Ammon's horn (tissue), 1 donor: Measurements from ENCODE around the gene KIRREL3.

ENCODE experiments used
- DNase-seq: peaks from one replicate; pipeline ENCODE4 v3.0.0-alpha.2; 2016; ENCODE audit warnings: low spot score

The KIRREL3 gene

DNA sequence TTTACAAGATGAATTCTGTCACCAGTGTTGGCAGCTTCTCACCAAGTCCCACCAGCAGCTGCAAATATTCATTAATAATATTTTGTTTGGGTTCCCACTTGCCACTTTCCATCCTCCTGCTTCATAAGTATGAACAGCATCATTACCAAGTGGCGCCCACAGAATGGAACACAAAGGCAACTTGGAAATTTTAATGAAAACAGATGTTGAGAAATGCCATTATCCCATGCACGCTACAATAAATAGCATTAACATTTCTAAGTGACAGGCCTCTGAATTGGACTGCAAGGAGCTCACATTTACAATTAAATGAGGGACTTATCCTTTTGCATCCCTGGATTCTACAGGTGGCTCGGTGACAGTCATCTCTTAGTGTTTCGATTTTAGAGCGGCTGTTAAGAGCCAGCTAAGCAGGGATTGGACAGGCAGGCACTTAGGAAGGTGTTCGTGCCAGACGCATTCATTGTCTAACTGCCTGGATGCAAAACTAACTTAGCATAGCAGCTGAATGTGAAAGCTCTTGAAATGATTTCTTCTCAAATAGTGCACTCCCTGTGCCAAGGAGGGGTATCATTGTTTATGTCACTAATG, 170.3 kb downstream of the KIRREL3 start:
- DNase-seq: no peak

DNA sequence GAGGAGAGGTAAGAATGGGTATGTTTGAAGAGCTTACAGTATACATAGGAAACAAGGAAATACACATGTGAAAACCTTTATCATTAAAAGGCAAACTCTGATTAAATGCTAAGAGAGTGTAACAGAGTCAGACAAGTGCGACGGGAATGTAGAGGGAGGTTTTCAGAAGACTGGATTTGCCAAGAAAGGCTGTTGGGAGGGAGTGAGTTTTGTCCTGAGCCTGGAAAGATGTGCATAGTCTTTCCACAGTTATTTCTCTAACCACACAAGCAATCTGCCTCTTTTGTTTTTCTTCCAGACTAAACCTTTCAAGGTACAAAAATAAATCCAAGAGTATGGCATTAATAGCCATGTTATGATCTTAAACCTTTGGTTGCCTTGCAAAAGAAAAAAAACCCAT, 170.9 kb downstream of the KIRREL3 start:
- DNase-seq: no peak

DNA sequence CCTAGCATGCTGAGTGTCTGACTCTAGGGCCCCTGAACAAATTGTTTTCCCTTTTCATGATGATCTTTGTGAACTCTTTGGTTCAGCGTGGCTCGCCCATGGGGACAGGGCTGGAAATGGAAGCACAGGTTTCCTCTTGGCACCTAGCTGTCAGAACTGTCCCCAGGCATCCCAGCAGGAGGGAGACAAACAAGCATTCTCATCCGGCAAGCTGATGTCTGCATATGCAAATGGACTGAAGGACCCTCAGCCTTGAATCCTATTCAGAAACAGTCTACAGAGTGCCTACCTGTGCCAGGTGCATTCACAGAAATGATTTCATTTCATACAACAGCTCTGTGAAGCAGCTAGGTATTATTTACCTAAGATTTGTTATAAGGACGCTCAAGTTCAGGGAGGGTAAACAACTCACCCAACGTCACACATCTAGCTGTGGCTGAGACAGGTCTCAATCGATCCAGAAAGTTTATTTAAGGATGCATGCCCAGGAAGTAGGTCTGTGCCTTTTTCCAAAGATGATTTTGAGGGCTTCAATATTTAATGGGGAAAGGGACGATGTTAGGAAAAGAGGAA, 176.4 kb downstream of the KIRREL3 start:
- DNase-seq: no peak

DNA sequence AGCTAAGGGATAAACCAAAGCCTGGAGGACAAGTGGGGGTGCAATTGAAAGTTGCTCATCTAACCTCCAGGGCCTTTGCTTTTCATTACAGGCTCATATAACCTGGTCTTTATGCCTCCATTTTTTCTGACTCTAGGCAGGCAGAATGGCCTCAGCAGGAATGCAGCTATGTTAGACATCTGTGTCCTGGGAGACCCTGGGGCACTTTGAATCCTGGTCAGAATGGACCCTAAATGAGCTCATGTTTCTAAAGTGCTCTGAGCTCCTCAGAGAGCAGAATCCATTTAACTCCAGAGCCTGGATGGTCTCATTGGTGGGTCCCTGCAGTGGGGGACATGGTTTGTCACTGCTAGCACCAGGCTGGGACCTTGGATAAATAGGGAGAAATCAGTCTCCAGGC, 177.3 kb downstream of the KIRREL3 start:
- no peak for DNase-seq

DNA sequence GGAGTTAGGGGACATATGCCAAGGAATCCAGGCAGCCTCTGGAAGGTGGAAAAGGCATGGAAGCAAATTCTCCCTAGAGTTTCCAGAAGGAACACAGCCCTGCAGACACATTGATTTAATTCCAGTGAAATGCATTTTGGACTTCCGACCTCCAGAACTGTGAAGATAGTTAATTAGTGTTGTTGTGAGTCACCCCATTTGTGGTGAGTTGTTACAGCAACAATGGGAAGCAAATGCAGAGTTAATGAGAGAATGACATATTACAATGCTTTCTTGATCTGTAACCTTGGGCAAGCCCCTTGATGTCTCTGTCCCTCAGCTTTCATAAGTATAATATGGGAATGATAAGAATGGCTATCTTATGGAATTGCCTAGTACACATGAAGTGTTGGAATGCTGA, 178.7 kb downstream of the KIRREL3 start:
- DNase-seq: no peak

DNA sequence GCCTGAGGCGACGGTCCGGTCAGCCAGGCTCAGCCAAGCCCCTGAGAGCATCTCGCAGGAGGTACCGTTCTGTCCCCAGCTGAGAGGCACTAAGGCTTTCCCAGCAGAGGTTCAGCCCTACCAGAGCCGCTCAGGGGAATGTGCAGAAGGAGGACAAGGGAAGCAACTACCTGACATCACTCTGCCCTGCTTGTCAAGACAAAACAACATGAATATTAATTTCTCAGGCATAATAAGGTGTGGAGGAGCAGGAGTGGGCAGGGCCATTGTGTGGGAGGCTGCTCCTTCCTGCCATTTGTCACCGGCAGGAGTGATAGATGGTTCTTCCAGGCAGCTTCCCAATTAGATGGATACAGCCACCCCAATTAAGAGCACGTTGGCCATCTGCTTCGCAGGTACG, 181.4 kb downstream of the KIRREL3 start:
- DNase-seq: no peak

DNA sequence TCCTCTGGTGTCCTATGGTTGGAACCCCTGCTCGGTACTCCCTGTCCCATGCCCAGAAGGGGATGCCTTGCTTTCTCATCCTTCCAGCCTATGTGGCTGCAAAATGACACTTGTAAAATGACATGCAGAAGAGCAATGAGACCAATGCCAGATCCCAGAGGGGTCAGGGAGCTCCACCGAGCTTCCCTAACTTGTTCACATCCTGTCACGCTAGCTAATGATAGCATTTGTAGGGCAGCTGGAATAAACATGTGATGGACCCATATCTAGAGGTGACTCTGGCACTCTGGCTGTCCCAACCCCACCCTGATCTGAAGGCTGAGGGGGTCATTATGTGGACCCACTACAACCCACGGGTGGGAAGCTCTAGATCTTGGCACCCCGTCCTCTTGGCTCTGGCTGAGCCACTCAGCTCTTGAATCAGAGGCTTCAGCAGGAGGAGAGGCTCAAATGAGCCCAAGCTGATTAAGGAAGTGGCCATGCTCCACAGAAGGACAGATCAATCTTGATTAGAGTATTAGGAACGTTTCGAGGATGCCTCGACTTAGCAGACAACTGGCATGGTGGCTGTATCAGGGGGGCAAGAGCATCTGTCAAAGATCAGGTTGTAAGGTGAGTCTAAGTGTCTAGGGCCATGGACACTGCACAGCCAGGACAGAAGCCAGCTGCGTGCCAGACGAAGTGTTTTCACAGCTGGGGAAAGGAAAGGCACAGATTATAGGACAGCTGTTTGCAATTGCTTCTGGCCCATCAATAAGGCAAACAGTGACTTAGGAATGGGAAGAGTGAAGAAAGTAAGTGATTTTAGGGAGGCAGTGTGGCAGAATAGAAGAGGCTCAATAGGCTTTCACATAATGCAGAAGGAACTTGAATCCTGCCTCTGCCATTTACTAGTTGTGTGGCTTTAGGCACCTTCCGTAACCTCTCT, 182.8 kb downstream of the KIRREL3 start:
- DNase-seq: no peak

DNA sequence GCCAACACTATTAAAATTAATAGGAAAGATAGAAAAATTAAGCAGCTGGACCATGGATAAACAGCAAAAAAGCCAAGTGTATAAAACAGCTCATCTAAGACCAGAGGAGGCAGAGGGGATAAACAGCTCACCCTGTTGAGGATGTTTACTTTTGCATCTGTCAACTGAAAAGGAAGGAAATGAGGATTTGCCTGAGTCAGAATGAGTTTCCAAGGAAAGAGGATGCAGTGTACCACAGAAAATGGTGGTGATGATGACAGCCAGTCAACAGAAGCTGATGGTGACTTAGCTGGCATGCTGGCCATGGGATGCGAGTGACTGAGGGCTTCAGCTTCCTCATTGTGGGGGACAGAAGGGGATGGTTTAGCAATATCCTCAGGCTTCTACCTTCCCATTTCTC, 183.5 kb downstream of the KIRREL3 start:
- DNase-seq: no peak

DNA sequence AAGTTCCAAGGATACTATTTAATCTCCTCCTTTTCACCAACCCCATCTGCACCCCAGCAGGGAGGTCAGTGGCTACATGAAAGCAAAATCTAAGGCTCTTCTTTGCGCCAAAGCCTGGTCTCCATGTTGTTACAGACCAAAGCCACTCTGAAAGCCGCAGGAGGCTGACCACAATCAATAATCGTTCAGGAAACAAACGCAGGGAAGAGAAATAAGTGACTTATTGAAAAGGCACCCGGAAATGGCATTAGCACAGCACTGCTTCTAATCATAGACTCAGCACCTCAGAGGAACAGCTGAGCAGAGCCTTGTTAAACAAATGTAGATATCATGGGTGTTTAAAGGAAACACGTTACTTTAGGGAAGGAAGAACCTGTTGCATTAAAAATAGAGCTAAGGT, 183.9 kb downstream of the KIRREL3 start:
- DNase-seq: no peak

DNA sequence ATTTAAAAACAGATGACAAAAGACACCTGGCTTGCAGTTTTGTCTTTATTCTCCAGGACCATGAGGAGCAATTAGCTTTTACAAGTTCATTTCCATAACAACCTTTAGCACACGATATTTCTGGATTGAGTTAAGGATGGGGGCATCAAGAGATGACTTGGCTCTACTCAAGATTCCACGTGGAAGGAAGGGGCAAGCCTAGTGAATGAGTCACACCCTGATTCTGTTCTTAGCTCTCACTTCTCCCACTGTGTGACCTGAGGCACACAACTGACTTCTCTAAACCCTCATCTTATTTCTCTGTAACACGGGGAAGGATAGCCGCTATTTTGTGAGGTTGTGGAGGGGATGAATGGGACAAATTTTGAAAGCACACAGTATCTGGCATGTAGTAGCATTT, 185.5 kb downstream of the KIRREL3 start:
- no peak for DNase-seq

DNA sequence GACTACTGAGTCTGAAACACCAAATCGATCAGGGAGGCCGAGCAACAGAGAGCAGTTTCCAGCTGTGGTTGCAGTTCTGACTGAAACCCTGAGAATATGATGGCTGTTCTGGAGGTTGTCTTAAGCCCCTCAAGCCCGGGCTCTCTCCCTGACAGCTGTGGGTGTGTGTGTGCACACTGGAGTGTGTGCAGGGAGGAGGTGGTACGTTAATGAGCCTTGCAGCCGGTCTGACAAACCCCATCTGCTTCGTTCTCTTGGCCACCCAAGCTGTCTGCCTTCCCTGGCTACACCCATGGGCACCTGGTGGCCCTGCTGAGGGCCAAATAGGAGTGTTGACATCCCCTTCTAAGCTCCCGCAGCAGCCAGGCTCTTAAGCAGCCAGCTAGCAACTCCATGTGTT, 189.8 kb downstream of the KIRREL3 start:
- DNase-seq: no peak

DNA sequence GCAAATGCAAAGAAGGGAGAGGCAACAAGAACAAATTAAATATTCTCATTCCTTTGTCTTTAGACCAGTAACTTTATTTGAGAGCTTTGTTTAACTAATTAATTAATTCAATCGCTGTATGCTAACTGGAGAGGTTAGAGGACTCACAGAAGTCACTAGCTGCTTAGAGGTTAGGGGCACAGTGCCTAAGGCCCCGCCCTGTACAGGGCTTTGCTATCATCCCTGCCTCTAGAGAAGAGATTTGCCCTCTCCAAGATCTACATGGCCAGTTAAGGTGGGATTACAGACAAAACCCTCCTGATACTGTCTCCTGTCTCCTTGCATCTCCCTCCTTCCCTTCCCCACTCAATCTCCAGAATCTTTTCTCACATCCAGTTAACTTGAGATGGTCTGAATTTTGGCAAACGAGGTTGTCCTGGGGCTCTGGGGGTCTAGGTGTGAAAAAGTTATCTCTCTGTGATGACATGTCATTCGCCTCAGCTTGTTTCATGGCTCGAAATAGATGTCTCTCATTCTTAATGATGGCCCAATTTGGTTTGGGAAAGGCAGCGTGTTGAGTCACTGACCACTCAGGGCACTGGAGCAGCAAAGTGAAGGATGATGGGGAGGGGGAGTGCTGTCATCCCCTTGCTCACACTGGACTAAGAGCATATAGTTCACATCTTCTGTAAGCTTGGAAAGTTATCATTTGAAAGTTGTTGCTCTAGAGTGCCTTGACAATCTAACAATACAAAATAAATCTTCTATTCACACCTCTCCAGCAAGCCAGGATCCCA, 190.9 kb downstream of the KIRREL3 start:
- no peak for DNase-seq

DNA sequence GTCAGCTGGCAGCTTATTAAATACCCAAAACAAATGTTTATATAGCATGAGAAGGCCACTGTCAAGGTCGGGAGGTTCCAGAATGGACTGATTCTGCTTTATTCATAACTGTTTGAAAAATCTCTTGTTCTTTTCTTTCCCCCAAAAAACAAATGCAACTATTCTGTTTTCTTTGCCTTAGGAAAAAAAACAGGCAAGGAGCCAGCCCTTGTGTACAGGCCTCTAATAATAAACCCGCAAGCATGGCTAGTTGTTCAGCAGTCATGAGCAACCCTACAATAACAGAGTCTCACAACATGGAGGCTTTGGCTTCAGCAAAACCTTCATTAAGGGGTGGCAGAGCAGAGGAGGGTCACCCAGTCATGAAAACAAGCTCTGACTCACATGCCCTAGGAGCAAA, 191.7 kb downstream of the KIRREL3 start:
- DNase-seq: peak; percentile 76

DNA sequence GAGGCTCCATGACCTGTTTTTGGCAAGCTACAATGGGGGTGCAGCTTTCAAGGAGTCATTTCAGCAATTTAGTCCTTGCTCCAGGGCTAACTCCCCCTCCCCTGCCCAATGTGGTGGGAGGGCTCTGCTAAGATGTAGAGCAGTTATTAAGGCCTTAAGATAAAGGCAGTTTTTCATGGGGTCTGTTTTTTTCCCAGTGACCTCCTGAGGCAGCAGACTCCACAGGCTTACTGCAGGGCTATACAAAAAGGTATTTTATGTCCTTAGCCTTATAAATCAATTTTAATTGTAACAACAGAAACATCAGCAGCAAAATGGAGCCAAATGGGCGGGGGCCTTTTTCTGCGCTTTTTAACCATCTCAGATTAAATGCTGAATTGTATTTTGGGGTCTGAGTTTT, 192.3 kb downstream of the KIRREL3 start:
- no peak for DNase-seq

DNA sequence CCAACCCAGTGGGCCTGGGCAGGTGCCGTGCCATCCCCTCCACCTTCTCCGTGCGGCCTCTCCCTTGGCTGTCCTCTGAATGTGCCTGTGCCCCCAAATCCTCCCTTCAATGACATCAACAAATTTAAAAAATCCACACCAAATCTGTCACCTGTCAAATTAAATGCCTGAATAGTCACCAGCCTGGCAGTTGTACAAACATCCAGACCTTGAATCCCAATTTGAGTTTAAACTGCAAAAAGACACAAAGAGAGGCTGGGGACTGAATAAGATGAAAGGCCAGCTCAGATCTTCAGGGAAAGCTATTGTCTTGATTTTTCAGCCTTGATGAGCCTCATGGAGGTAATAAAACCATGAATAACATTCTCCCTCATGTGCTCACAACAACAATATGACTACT, 194.7 kb downstream of the KIRREL3 start:
- no peak for DNase-seq

DNA sequence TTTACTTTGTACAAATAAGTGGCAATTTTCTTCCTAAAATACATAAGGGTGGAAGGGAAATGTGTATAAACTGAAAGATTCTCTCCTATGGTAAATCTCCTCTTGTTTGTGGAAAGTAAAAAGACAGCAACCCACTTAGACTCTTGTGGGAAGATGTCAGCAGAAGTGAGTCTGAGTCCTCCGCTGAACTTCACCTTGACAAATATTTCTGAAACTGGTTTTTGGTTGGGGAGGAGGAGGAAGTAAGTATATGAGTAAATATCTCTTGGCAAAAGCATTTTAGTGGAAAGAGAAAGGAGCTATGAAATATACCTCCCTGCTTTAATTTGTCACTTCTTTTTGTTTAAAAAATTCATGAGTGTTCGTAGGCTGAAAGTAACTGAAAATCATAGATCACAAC, 196.2 kb downstream of the KIRREL3 start:
- DNase-seq: no peak

DNA sequence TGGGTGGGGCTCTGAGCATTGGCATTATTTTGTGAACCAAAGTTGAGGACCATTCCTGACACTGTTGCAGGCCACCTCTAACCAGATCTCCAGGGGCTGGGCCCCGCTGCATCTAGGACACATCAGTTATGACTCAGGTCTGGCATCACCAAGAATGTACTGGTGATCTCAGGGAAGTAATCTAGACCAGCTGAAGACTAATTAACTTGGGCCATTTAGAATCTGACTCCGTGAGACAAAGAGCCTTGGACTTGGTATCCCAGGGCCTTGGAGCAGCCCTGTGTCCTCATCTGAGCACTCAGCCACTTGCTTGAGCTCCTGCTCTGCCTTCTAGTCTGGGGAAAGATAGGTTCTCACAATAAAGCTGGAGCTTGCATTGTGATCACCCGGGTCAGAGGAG, 200.6 kb downstream of the KIRREL3 start:
- no peak for DNase-seq

DNA sequence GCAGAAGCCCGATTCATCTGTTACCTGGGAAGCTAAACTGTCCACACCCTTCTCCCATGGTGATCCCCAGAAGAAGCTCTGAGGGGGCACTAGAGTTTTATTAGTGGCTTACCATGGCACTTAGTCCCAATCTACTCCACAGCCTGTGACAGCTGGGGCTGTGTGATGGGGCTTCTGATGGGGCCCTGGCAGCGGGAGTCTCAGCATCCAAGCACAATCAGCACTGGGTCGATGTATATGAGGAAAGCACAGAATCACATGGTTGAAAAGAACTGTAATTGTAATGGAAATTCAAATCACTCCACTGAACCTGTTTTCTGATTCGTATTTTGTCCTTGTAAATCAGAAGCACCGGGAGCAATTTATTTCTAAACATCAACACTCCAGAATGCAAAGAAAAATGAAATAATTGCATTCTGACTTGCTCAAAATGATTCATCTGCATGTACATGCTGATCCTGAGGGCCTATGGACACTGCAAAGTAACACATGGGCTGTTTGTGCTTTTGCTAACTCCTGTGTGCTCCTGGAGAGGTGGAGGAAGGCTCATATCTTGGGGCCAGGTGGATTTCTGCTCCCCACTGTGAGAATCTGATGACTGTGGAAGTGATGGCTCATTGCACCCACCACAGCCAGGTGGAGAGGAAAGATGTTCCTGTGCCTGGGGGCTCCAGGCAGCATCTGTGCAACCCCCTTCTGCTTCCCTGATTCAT, 203.0 kb downstream of the KIRREL3 start:
- DNase-seq: no peak

DNA sequence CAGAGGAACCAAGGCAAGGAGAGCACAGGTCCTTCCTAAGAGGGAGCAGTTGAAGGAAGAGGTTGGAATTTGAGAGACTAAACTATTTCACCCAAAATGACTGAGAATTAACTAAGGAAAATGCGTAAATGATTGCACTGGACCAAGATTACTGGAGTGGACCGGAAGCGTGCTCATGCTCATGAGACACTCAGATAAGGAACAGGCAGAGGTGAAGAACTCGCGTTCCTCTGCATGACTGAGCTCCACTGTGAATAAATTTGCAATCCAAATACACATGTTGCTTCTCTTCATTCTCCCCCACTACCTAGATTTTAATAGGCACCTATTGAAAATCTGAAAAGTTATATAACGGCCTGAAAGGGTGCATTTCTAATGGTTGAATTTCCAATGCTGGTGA, 207.0 kb downstream of the KIRREL3 start:
- DNase-seq: no peak

DNA sequence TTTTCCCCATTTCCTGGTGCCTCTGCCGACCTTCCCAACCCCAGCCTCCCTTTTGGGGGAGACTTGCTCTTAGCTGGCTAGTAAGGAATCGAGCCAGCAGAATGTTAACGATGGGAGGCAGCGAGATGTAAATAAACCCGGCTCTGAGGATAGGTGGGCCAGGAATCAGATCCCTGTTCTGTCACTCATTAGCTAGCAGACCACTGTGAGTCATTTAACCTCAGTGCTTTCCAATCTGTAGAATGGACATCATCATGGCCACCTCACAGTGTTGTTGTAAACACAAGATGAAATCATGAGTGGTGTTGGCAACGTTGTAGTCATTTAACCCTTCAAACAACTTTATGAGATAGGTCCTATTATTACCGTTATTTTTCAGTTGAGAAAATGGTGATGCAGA, 208.6 kb downstream of the KIRREL3 start:
- no peak for DNase-seq

DNA sequence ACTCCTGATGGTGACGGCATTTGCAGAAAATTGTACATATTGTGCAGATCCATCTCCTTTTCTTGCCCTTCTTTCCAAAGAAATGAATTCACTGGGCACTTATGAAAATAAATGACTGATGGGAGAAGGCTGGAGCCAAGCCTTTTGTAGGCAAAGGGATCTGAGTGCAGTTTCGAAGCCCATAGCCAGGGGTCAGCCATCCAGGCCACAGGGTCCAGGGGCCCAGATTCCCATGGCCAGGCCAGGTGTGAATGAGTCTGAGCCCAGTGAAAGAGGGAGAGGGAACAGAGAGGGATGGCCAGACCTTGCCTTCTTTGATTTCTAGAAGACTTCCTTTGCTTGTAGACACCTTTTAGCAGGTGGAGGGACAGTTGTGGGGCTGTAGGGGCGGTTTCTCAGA, 209.1 kb downstream of the KIRREL3 start:
- no peak for DNase-seq

DNA sequence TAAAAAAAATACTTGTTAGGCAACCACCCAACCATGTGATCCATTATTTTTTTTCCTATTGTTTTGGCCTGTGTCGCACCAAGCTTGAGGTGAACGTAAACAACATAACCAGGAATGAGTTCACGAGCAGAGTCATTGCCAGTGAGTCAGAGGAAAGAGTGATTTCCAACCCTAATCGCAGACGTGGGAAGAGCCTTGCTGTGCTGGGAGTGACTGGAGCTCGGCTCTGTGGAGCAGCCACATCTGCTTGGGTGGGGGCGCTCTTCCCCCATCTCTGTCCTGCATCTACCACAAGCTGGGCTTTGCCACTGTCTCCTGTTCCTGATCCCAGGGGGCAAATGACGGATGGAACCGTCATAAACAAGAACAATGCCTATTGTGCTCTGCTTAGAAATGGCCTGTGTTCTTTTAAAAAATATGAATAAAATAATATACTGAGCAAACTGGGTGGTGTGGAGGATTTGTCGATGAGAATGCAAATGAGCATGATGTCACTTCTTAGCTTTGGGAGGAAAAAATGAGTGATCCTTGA, 210.0 kb downstream of the KIRREL3 start:
- DNase-seq: peak; percentile 87
